ENCODE data around the gene FAM174B. TPM values are rescaled to one million over a fixed set of nuclear protein-coding genes. Genes with fewer than 3 reads are reported as not detected.
A peak's percentile ranks its signal among the peaks of the same experiment; 100 is the strongest.

Gene FAM174B
- total and polyA plus RNA-seq, 11 donors = 6.8 to 22.2 (median 12.1) TPM

DNA sequence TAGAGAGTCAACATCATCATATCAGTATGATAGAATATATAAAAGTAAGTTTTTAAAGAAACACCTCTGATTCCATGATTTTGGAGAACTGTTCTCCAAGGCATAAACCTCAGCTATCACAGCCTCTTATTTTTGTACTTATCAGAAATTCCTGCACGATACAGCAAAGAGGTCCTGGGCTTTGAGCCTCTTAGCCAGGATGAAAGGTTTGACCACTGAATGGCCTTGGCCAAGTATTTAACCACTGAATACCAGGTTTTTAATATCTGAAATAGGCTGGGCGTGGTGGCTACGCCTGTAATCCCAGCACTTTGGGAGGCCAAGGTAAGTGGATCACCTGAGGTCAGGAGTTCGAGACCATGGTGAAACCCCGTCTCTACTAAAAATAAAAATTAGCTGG is 1.9 kb upstream of the FAM174B start:
- intact Hi-C loops (cut with DNase I) = no loop called here
- H3K27me3 ChIP-seq = peaks cover 0 to 16% (median 0%) of the 10 kb centered on the region in 9 donors
- no peak overlapping the region for H3K27ac ChIP-seq
- no peak for DNase-seq
- no peaks in the 10 kb centered on the region for H3K9me3 ChIP-seq
- peaks cover 0 to 37% (median 10%) of the 10 kb centered on the region in 12 donors for H3K4me1 ChIP-seq
- WGBS, 4 donors = 80 to 90% (median 88%) methylated on average over 5 of the region's 5 CpGs
- TF ChIP-seq, protein P1, sequence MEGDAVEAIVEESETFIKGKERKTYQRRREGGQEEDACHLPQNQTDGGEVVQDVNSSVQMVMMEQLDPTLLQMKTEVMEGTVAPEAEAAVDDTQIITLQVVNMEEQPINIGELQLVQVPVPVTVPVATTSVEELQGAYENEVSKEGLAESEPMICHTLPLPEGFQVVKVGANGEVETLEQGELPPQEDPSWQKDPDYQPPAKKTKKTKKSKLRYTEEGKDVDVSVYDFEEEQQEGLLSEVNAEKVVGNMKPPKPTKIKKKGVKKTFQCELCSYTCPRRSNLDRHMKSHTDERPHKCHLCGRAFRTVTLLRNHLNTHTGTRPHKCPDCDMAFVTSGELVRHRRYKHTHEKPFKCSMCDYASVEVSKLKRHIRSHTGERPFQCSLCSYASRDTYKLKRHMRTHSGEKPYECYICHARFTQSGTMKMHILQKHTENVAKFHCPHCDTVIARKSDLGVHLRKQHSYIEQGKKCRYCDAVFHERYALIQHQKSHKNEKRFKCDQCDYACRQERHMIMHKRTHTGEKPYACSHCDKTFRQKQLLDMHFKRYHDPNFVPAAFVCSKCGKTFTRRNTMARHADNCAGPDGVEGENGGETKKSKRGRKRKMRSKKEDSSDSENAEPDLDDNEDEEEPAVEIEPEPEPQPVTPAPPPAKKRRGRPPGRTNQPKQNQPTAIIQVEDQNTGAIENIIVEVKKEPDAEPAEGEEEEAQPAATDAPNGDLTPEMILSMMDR (IDR thresholded peaks at IDR 0.05) = no peak
- no peak for TF ChIP-seq POLR2A (IDR thresholded peaks at IDR 0.05)
- no peak overlapping the region for H3K4me3 ChIP-seq
- ATAC-seq = no peak
- H3K36me3 ChIP-seq = no peaks in the 10 kb centered on the region

DNA sequence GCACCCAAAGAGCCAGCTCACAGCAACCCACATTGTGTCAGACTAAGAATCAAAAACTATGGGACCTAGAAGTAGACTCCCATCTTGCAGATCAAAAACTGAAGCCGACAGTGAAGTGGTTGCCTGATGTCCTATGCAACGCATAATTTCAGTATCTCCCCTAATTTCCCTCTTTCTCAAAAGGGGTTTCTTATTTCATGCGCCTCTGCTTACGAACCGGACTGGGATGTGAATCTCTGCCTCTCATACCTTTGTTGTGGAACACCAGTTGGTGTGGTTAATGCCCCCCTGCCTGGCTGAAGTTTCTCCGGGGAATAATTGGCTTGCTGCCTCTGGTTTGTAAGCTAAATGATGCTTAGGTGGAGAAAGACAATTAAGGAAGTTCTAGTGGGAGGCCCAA is 514 bp upstream of the FAM174B start:
- WGBS, 4 donors = 86 to 93% (median 88%) methylated on average over 6 of the region's 6 CpGs
- peak overlapping the region; percentile 44 to 83 (median 64) for H3K4me3 ChIP-seq
- no peaks in the 10 kb centered on the region for H3K9me3 ChIP-seq
- H3K27ac ChIP-seq = peak overlapping the region in 5 of 12 donors; percentile 24 to 73 (median 61)
- intact Hi-C loops (cut with DNase I) = no loop called here
- H3K4me1 ChIP-seq = peaks cover 0 to 46% (median 14%) of the 10 kb centered on the region in 12 donors
- no peak for ATAC-seq
- TF ChIP-seq, protein P1 (IDR thresholded peaks at IDR 0.05) = no peak
- TF ChIP-seq POLR2A (IDR thresholded peaks at IDR 0.05) = no peak
- no peak for DNase-seq
- H3K36me3 ChIP-seq = no peaks in the 10 kb centered on the region
- H3K27me3 ChIP-seq = peaks cover 0 to 16% (median 0%) of the 10 kb centered on the region in 9 donors

DNA sequence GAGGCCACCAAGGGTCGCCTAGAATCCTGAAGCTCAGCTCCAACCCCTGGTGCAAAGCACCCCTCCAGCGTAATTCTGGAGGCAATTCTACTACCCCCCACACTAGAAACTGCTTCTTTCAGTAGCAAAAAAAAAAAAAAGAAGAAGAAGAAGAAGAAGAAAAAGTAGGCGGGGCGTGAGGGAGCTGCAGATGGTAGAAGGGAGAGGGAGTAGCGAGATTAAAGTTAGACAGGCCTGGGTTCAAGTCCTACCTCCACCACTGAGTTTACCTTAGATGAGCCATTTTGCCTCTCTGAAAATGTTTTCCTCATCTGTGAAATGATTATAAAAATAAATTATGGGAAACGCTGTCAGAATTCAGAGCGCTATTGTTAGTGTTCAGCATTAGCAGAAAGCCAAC is 913 bp downstream of the FAM174B start:
- Histone ChIP-seq H3K36me3 (no peaks in the 10 kb centered on the region), H3K27ac (peak overlapping the region in 4 of 12 donors; percentile 36 to 73 (median 54)), H3K27me3 (peaks cover 0 to 16% (median 0%) of the 10 kb centered on the region in 9 donors), H3K4me1 (peaks cover 0 to 52% (median 14%) of the 10 kb centered on the region in 12 donors), H3K9me3 (no peaks in the 10 kb centered on the region), H3K4me3 (peak overlapping the region; percentile 44 to 83 (median 64))
- TF ChIP-seq POLR2A (IDR thresholded peaks at IDR 0.05) = no peak
- TF ChIP-seq, protein P1 (IDR thresholded peaks at IDR 0.05) = no peak
- intact Hi-C loops (cut with DNase I) = loop anchor here in 1 of 10 donors (2.0 kb wide), 1 partner anchor 28 kb away; no protein-coding TSS in a partner anchor
- no peak for DNase-seq
- no peak for ATAC-seq
- 63 to 69% (median 67%) methylated on average over 7 of the region's 7 CpGs for WGBS, 4 donors

DNA sequence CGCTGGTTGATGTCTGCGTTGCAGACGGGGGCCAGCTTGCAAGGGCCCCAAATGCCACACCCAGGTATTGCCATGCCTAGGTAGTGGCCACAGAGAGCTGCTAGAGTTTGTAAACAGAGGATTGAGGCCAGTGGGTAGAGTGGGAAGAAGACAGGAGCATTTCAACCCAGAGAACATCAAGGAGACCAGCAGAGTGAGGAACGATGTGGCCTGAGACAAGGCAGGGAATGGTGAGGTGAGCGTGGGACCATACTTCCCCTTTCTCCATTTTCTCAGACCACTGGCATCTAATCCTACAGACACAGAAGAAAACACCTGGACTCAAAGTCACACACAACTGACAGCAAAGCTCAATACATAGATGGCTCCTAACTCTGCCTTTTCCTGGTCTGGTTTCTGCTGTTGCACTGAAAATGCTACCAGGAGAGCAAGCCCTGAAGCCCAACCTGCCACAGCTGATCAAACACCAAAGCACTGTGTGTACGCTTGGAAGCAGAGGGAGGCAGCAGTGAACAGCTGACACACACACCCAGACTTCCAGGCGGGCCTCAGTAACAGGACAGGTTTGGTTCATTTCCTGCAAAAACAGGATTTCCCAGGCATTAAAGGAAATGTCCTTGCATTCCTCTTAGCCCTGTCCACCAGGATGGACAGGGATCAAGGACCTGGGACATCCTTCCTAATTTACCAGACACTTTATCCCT is 1.6 kb downstream of the FAM174B start:
- peak; percentile 57 to 86 (median 71) for ATAC-seq
- H3K36me3 ChIP-seq = no peaks in the 10 kb centered on the region
- no peak for TF ChIP-seq POLR2A (IDR thresholded peaks at IDR 0.05)
- TF ChIP-seq, protein P1 (IDR thresholded peaks at IDR 0.05) = peak in 1 of 12 donors; percentile 7
- H3K27ac ChIP-seq = peak overlapping the region in 4 of 12 donors; percentile 36 to 73 (median 54)
- intact Hi-C loops (cut with DNase I) = loop anchor here in 1 of 10 donors (2.0 kb wide), 1 partner anchor 29 kb away; no protein-coding TSS in a partner anchor
- no peaks in the 10 kb centered on the region for H3K9me3 ChIP-seq
- 66 to 76% (median 71%) methylated on average over 7 of the region's 7 CpGs for WGBS, 4 donors
- peaks cover 0 to 53% (median 14%) of the 10 kb centered on the region in 12 donors for H3K4me1 ChIP-seq
- peak overlapping the region in 9 of 12 donors; percentile 58 to 83 (median 66) for H3K4me3 ChIP-seq
- H3K27me3 ChIP-seq = peaks cover 0 to 16% (median 0%) of the 10 kb centered on the region in 9 donors
- DNase-seq = peak in 2 of 5 donors; percentile 29 to 37

Measured in heart left ventricle (tissue), 16 donors.